ENCODE results near the gene SNRNP70.
"Not testable (repeated sequence)": the region's sequence is repeated elsewhere in the genome, so short reads cannot be mapped to it uniquely, and the experiment has no call there.

SNRNP70 gene

GRCh38 chr19:49121841-49122240 is 36.6 kb downstream of the SNRNP70 start:
- not testable (repeated sequence) for DNase-seq

DNA sequence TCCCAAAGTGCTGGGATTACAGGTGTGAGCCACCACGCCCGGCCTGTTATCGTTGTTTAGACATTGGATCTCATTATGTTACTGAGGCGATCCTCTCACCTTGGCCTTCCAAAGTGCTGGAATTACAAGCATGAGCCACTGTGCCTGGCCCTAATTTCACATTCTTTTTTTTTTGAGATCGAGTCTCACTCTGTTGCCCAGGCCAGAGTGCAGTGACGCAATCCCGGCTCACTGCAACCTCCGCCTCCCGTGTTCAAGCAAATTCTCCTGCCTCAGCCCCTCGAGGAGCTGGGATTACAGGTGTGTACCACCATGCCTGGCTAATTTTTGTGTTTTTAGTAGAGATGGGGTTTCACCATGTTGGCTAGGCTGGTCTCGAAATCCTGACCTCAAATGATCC is 38.0 kb downstream of the SNRNP70 start:
- not testable (repeated sequence) for DNase-seq

DNA sequence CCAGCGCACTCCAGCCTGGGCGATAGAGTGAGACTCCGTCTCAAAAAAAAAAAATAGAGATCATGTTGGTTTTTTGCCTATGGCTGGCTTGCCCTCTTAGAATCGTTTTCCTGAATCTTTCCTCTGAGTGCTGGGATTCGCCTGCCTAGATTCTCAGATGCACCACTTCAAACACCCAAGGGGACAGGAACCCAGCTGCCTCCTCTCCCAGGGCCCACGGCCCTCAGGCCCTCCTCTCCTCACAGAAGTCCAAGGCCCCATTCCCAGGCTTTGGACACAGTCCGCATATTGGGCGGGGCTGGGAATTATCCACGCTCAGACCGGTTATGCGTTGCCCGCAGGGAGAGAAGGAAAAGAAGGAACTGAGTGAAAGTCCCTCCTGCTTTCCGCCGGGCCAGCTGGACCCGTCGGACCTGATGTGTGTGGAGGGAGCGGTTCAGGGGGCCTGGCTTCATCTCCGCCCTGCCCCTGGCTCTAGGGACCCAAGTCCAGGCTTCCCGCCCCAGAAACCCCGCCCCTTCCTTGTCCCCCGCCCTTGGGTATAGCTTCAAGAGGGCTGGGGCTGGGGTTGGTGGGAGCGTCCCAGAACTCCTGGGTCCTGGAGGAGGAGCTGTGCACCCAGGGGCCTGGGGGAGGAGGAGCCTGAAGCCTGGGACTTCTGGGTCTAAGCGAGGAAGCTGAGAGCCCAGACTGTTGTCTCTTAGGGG is 39.9 kb downstream of the SNRNP70 start:
- no peak for DNase-seq

GRCh38 chr19:49126575-49126974 is 41.3 kb downstream of the SNRNP70 start:
- no peak for DNase-seq

DNA sequence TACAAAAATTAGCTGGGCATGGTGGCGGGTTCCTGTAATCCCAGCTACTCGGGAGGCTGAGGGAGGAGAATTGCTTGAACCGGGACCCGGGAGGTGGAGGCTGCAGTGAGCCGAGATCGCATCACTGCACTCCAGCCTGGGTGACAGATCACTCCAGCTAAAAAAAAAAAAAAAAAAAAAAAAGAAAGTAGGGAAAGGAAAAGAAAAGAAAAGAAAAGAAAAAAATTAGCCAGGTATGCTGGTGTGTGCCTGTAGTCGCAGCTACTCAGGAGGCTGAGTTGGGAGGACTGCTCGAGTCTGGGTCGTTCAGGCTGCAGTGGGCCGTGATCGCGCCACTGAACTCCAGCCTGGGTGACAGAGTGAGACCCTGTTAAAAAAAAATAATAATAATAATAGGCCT is 42.0 kb downstream of the SNRNP70 start:
- DNase-seq = not testable (repeated sequence)

GRCh38 chr19:49127674-49128544 is 42.7 kb downstream of the SNRNP70 start:
- DNase-seq = peak; percentile 94

DNA sequence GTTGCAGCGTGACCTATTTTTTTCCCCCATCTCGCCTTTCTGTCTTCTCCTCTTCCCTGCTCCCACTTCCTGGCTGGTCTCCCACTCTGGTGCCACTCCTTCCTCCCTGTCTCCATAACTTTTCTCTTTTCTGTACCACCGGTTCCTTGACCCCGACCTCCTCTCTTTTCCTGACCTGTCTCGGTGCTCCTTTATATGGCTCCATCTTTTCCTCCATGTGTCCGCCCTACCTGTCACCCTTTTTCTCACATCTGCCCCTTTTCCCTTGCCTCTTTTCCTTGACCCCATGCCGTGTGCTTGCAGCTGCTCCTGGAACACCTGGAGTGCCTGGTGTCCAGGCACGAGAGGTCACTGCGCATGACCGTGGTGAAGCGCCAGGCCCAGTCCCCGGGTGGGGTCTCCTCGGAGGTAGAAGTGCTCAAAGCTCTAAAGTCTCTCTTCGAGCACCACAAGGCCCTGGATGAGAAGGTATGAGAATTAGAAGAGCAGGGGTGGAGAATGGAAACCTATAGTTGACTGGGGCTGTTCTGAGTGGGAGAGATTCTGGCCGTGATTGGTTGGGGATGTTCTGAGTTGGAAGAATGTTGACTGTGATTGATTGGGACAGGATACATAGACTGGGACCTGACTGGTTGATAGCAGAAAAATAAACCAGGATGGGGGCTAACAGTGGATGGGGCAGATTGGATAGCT is 43.4 kb downstream of the SNRNP70 start:
- DNase-seq = no peak

DNA sequence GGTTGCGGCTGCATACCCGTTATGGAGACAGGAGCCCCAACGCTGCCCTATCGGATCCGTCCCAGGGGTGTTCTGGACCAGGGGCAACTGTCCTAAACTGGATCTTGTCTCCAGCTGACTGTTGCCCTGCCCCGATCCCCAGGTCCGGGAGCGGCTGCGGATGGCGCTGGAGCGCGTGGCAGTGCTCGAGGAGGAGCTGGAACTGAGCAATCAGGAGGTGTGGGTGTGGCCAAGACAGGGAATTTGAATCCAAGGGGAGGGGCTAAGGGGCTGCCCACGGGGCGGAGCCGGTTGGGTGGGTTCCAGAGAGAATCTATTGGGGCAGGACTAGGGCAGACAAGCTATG is 44.0 kb downstream of the SNRNP70 start:
- DNase-seq = no peak

DNA sequence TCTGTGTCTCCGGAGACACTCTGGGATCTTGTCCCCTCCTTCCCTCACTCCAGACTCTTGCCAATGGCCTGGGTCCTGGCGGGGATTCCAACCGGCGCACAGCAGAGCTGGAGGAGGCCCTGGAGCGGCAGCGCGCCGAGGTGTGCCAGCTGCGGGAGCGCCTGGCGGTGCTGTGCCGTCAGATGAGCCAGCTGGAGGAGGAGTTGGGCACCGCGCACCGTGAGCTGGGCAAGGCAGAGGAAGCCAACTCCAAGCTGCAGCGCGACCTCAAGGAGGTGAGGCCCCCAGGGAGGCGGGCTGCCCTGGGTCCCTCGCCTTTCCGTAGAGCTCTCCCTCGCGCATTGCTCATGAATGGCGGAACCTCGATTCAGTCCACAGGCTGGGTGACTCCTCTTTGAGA is 45.1 kb downstream of the SNRNP70 start:
- DNase-seq = no peak

- DNase-seq = peak; percentile 72
These were observed 47.8 kb downstream of the SNRNP70 start for GRCh38 chr19:49132974-49133609.

- peak; percentile 70 for DNase-seq
These were observed 48.6 kb downstream of the SNRNP70 start for GRCh38 chr19:49133621-49134454.

DNA sequence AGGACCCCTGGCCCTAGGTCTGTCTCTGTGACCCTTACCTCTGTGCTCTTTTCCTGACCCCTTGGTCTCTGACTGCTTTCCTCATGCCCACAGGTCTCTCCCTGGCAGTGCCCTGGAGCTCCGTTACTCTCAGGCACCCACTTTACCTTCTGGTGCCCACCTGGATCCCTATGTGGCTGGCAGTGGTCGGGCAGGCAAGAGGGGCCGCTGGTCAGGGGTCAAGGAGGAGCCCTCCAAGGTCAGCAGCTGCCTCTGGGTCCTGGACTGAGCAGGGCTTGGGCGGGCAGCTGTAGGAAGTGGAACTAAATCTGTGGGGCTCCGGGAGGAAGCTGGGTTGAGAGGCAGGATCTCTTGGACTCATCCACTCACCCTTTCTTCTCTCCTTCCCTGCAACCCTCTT is 50.4 kb downstream of the SNRNP70 start:
- no peak for DNase-seq

- no peak for DNase-seq
These were observed 51.5 kb downstream of the SNRNP70 start for GRCh38 chr19:49136771-49137171.

DNA sequence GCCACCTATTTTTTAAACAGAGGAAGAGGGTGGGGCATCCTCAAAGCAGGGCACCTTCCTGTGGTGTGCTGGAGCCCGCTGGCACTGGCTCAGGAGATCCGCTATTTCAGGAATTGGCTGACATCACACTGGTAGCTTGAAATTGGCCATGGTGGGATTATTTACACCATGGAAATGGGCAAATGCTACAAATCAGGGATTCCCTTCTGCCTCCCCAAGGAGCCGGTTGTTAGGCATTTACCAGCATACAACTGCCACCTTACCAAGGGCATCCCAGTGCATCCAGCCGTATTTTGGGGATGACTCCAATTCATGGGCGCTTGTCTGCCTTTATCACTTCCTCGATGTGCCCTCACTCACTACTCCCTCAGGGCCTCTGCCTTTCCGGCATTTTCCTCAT is 55.7 kb downstream of the SNRNP70 start:
- DNase-seq = no peak

DNA sequence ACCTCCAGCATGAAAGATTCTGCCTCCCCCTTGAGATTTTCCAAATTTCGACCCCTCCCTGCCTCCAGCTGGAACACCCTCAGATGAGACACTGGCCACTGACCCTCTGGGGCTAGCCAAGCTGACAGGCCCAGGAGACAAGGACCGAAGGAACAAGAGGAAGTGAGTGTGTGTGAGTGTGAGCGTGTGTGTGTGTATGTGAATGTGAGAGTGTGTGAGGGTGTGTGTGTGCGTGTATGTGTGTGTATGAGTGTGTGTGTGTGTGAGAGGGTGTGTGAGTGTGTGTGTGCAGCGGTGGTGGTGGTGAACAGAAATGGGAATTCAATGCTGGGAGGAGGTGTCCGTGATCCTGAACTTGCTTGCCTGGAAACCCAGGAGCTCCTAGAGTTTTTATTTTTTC is 56.1 kb downstream of the SNRNP70 start:
- no peak for DNase-seq

DNA sequence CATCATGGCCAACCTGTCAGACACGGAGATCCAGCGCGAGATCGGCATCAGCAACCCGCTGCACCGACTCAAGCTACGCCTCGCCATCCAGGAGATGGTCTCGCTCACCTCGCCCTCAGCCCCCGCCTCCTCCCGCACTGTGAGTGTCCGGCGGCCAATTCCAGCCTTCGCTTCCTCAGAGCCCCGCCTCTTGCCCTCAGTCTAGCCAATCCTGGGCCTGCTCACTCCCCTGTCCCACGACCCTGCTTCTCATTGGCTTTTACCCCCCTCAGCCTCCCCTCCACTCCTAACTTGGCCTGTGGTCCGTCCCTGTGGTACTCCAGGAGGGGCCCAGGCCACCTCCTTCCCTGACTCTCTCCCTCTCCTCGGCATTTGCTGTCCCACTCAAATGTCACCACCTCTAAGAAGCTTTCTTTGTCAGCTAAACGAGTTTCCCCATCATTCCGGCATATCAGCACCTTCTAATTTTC is 57.6 kb downstream of the SNRNP70 start:
- DNase-seq = peak; percentile 74

DNA sequence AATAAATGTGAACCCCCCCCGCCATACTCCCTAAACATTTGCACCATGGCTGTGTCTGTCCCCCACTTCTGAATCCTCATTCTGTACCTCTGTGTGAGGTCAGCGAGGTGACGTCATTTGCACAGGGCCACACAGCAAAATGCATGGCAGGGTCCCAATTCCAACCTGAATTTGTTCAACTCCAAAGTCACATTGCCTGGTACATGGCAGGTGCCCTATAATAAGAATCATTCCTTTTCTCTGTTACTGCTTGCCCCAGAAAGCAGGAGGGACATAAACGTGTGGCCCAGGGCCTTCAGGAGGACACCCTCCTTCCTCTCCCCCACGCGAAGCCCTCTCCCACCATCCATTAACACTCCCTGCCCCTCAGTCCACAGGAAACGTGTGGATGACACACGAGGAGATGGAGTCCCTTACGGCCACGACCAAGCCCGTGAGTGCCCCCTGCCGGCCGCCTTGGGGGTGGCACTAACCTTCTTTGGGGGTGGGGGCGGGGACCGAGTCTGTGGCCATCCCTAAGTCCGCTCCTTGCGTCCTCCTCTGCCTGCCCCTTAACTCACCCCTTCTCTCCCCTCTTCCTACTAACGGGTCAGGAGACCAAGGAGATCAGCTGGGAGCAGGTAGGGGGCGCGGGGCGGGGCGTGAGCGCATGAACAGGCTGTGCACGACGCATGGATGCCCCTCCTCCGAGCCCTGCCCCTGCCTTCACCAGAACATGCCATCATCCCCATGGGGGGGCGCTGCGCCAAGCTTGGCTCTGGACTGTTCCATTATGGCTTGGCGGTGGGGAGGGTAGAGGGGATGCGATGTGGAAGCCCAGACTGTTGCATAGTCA is 60.5 kb downstream of the SNRNP70 start:
- DNase-seq = peak; percentile 83

GRCh38 chr19:49146408-49146770 is 61.1 kb downstream of the SNRNP70 start:
- DNase-seq = not testable (repeated sequence)

DNA sequence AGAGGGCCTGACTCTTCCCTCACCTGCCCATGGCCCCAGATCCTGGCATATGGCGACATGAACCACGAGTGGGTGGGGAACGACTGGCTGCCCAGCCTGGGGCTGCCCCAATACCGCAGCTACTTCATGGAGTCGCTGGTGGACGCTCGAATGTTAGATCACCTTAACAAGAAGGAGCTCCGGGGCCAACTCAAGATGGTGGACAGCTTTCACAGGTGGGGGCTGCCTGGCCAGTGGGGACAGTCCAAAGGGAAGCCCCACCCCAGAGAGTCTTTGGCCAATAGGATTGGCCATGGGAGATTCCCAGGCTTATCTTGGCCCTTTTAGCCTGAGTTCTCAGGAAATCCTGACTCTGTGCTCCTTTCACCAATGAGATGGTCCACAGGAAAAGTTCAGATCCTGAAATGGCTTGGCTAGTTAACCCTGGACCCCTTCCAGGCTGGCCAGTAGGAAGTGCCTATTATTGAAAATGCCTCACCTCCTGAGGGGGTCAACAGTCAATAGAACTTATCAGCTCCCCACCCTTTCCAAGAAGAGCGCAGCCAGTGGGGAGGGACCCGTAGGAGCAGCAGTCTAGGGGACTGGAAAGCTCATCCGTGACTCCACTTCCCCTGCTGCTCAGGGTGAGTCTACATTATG is 62.9 kb downstream of the SNRNP70 start:
- no peak for DNase-seq

DNA sequence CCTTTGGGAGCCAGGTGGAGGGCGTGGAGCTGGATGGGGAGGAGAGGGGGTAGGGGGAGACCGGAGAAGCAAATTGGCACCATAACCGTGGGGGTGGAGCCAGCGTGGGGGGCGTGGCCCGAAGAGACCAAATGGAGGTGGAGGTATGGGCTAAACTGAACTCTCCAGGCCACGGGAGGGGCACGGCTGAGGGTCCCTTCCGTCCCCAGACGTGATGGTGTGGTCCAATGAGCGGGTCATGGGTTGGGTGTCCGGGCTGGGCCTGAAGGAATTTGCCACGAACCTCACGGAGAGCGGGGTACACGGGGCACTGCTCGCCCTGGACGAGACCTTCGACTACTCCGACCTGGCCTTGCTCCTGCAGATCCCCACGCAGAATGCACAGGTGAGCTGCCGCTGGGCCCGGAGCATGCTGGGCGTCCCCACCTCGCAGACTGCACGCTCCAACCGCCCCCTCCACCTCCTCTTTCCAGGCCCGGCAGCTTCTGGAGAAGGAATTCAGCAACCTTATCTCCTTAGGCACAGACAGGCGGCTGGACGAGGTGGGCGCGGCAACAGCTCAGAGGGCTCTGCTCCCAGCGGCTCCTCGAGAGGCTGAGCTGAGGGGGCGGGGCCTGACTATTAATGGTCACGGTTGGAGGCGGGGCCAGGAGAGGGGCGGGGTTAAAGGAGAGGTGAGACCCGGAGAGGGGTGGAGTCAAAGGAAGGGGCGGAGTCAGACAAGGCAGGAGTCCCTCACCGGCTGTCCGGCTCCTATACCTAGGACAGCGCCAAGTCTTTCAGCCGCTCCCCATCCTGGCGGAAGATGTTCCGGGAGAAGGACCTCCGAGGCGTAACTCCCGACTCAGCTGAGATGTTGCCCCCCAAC is 63.8 kb downstream of the SNRNP70 start:
- peak; percentile 80 for DNase-seq

All from CD4-positive, alpha-beta T cell treated with Interleukin-6 for 4 hours (primary cell).